ENCODE results near the gene RCAN2. TPM values are rescaled to one million over a fixed set of nuclear protein-coding genes. Genes with fewer than 3 reads are reported as not detected.

The RCAN2 gene
- total RNA-seq (100 to 1,000 TPM; 224 to 331 (median 315) TPM), polyA plus RNA-seq (100 to 1,000 TPM in 1 of 2 donors, 10 to 100 TPM in 1; 86.4 to 138 TPM)
- long read RNA-seq, donor 1, partial matches to known transcripts, result 185 of 279 reads
- long read RNA-seq, donor 1, other reads (novel, unspliced or antisense), result 94 of 279 reads
- long read RNA-seq, donor 2, transcript RCAN2-202 (4 exons, 3,188 nt), result major isoform, 12 of 518 reads
- long read RNA-seq, donor 2, partial matches to known transcripts, result 359 of 518 reads
- long read RNA-seq, donor 2, other reads (novel, unspliced or antisense), result 147 of 518 reads
- long read RNA-seq, donor 3, transcript RCAN2-202 (4 exons, 3,188 nt), result major isoform, 46 of 286 reads
- long read RNA-seq, donor 3, partial matches to known transcripts, result 172 of 286 reads
- long read RNA-seq, donor 3, other reads (novel, unspliced or antisense), result 68 of 286 reads

- intact Hi-C loops (cut with DNase I), result loop anchor here (2.0 to 10.0 kb wide), 12 partner anchors 16 to 404 kb away; no protein-coding TSS in a partner anchor
- H3K4me3 ChIP-seq, result peak within 1 kb of the TSS; percentile 43 to 94 (median 72)
- H3K9me3 ChIP-seq, result no peaks in the 10 kb centered on the region
- H3K4me1 ChIP-seq, result peaks cover 0 to 43% (median 17%) of the 10 kb centered on the region in 12 donors
- WGBS, 4 donors, result 0 to 1% (median 0%) methylated on average over 3 to 51 of the region's 51 CpGs
- peaks cover 0 to 38% (median 0%) of the 10 kb centered on the region in 9 donors for H3K27me3 ChIP-seq
- H3K27ac ChIP-seq, result peak within 1 kb of the TSS; percentile 70 to 94 (median 92)
- ATAC-seq, result peak; percentile 90 to 93 (median 90)
- TF ChIP-seq POLR2A (IDR thresholded peaks at IDR 0.05) (peak; percentile 30 to 82), CTCF (IDR thresholded peaks at IDR 0.05) (no peak)
- peak; percentile 82 to 89 (median 86) for DNase-seq
- no peaks in the 10 kb centered on the region for H3K36me3 ChIP-seq
These were observed at the start of gene RCAN2 for GRCh38 chr6:46491201-46491627. Gene RCAN2 (minus strand): TSS chr6:46491449.

GRCh38 chr6:46539866-46540265 is 48.6 kb upstream of the RCAN2 start:
- DNase-seq (no peak), ATAC-seq (no peak)
- Histone ChIP-seq H3K9me3 (peaks cover 0 to 31% (median 9%) of the 10 kb centered on the region in 12 donors), H3K27ac (no peak overlapping the region), H3K4me1 (no peaks in the 10 kb centered on the region), H3K36me3 (no peaks in the 10 kb centered on the region), H3K4me3 (no peak overlapping the region), H3K27me3 (no peaks in the 10 kb centered on the region)
- no peak for TF ChIP-seq POLR2A (IDR thresholded peaks at IDR 0.05)
- TF ChIP-seq CTCF (IDR thresholded peaks at IDR 0.05), result no peak
- intact Hi-C loops (cut with DNase I), result no loop called here
- WGBS, 4 donors, result 80 to 87% (median 84%) methylated on average over 2 of the region's 2 CpGs

- Histone ChIP-seq H3K9me3 (peaks cover 0 to 22% (median 2%) of the 10 kb centered on the region in 12 donors), H3K4me1 (no peaks in the 10 kb centered on the region), H3K27me3 (no peaks in the 10 kb centered on the region), H3K4me3 (no peak overlapping the region), H3K27ac (no peak overlapping the region), H3K36me3 (no peaks in the 10 kb centered on the region)
- intact Hi-C loops (cut with DNase I), result no loop called here
- TF ChIP-seq POLR2A (IDR thresholded peaks at IDR 0.05) (no peak), CTCF (IDR thresholded peaks at IDR 0.05) (no peak)
- WGBS, 4 donors, result 68 to 75% (median 70%) methylated on average over 6 of the region's 6 CpGs
- DNase-seq (no peak), ATAC-seq (no peak)
These were observed 47.7 kb upstream of the RCAN2 start for GRCh38 chr6:46538800-46539480.

GRCh38 chr6:46530896-46531295 is 39.6 kb upstream of the RCAN2 start:
- Histone ChIP-seq H3K4me3 (no peak overlapping the region), H3K9me3 (peaks cover 0 to 9% (median 0%) of the 10 kb centered on the region in 12 donors), H3K36me3 (no peaks in the 10 kb centered on the region), H3K27me3 (no peaks in the 10 kb centered on the region), H3K4me1 (peaks cover 0 to 5% (median 0%) of the 10 kb centered on the region in 12 donors), H3K27ac (no peak overlapping the region)
- no peak for TF ChIP-seq CTCF (IDR thresholded peaks at IDR 0.05)
- TF ChIP-seq POLR2A (IDR thresholded peaks at IDR 0.05), result no peak
- DNase-seq, result no peak
- intact Hi-C loops (cut with DNase I), result no loop called here
- ATAC-seq, result no peak
- 72 to 74% (median 73%) methylated on average over 3 of the region's 3 CpGs for WGBS, 4 donors

All from heart left ventricle (tissue), 16 donors.